ENCODE measurements around the gene EGLN2. TPM values are rescaled to one million over a fixed set of nuclear protein-coding genes. Genes with fewer than 3 reads are reported as not detected.

Gene EGLN2
- 110 and 111 TPM in 2 replicates for total RNA-seq

DNA sequence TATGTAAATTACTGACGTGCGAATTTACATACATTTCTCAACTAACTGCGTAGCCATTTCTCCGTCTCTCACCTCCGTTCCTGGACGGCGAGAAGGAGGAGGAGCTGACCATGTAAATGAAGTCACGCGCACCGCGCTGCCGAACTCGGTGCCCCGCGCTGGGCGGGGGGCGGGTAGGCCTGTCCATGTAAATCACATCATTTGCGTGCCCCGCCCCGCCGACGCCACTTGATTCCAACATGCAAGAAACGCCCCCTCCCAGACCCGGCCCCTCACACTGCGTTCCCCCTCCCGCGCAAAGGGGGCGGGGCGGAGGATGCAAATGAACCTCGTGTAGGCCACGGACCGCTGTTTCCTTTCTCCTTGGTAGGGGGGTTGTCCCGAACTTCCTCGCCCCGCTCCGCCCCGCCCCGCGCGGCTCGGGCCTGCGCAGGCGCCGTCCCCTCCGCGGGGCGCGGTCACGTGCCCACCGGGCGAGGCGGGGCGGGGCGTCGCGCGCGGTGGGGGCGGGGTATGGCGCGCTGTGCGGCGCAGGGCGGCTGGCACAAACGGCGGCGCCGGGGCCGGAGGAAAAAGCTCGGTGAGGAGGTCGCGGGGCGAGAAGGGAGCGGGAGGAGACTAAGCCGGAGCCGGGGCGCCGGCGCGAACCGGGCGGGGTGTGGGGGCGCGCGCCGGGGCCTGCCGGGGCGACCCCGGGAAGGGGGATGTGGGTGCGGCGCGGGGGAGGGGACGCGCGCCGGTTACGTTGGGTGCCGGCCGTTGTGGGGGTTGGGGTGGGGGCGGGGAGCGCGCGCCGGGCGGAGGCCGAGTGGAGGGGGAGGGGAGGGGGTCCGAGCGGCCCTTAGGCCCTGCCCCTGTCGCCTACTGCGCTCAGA lies at the start of gene EGLN2:
EGLN2 (plus strand) TSS at position 509 of the 875 bp plus-strand sequence. CDS start 1,382 bp downstream, outside the sequence.

DNA sequence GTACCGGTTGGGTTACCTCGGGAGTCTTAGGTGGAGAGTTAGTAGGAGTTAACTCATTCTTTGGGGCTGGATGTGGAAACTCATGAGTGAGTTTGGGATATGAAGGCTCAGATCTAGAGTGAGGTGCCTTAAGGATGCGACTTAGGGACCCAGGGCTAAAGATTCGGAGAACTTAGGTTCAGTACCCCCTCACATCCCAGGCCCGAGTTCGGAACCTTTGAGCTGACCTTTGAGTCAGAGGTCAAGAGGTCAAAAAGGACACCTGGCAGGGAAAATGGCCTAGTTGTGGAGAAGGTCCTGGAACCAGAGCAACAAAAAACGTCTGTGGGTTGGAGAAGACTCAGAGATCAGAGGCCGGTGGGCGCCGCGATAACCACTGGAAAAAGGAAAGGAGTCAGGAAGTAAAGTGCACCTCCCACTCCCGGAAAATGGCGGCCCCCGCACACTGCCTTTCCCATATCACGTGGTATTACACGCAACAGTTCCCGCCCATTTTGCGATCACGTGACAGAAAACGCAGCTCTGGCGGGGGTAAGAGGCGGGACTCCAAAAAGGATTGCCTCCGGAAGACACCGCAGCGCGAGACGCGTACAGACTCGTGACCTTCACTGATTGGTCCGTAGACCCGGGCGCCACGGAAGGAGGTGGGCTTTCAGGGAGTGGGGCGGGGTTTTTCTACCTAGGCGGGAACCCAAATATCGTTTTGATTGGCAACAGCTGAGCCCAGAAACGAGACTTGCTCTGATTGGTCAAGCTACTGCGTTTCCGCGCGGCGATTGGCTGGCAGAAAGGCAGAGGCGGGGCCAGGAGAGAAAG lies 48.7 kb upstream of the EGLN2 start, which contains the start of gene ACTMAP:
ACTMAP (minus strand) TSS at position 420 of the 816 bp plus-strand sequence. CDS start 674 bp downstream, outside the sequence.

DNA sequence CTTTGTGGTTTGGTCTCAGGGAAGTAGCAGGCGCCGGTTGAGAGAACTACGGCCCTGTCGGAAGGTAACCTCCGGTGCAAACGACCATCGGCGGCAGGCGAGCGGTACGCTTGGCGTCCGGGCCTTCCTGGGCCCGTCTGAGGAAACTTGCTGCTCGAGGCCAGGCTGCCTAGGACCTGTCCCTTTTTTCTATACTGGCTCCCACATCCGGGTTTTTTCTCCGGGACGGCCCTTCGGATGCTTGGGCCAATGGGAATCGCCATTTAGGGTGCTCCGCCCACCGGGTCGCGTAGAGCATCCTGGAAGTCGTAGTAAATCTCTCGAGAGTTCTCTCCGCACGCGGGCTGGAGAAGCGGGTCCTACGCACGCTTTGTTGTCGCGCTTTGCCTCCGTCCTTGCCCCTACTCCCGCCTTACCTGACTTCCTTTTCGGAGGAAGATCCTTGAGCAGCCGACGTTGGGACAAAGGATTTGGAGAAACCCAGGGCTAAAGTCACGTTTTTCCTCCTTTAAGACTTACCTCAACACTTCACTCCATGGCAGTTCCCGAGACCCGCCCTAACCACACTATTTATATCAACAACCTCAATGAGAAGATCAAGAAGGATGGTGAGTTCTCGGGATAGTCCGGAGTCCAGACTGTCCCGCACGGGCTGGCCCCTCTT lies 48.0 kb upstream of the EGLN2 start, which contains the start of gene SNRPA:
SNRPA (plus strand) TSS at position 330 of the 664 bp plus-strand sequence; CDS start at position 536, 206 bp downstream.

DNA sequence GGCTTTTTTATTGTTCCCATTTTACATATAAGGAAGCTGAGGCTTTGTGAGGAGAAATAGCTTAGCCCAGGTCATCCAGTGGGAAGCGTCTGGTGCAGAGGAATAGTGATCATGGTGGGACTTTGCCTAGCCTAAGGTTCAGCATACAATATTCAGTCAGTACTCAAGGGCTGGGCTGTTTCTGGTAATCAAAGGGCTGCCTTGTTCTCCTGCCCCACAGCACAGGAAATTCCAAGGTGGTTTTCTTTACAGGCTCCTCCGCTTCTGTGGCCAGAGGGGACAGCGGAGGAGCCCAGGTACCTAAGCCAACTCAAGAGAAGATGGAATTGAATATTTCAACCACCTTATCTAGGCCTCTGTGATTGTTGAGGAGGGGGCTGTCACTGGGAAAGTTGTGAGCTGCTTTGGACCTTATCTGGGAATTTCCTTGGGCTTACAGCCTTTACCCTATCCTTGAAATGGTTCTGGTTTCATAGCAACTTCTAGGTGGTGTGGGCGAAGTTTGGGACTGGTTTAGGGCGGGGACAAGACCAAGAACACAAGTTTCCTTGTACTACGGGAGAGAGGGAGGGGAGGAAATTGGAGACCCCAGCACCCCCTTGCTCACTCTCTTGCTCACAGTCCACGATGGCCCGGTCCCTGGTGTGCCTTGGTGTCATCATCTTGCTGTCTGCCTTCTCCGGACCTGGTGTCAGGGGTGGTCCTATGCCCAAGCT lies 23.9 kb upstream of the EGLN2 start, which contains the start of gene MIA:
MIA (plus strand) TSS at position 606 of the 716 bp plus-strand sequence; CDS start at position 628, 22 bp downstream.

DNA sequence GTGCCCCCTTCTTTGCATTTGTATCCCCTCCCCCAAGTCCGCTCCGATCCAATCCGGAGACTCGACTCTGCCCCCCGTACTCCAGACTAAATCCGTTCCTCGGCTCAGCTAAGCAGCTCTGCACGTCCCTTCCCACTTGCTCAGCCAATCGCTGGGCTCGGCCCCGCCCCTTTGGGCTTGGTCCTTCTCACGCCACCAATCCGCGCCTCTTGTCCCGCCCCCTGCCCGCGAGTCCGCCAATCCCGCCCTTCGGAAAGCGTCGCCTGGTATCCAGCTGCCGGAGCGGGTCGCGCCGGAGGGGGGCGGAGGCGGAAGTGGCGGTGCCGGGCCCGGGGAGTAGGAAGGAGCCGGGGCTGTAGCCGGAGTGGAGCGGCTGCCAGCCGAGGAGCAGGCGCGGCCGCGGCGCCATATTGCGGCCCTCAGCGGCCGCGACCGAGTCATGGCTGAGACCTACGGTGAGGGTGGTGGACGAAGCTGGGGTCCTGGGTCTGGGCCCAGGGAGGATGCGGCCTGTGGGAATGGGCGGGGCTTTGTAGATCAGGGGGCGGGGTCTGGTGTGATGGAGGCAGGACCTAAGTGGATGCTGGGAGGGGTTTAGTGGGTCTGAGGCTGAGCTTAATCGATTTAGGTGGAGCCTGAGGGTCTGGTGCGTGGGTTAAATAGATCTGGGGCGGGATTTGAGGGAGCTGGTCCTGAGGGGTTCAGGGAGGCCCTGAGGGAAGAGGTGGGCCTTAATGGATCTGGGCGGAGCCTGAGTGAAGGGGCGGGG lies 20.9 kb upstream of the EGLN2 start, which contains the start of gene RAB4B:
RAB4B (plus strand) TSS at position 311 of the 769 bp plus-strand sequence; CDS start at position 440, 129 bp downstream.

GRCh38 chr19:40850277-40850676 lies 51.3 kb downstream of the EGLN2 start, which contains the start of gene CYP2A6:
CYP2A6 (minus strand) TSS chr19:40850447; CDS start chr19:40850426, 21 bp downstream.

Other genes starting within 250 kb of the EGLN2 start
- gene SHKBP1, start 222.3 kb upstream of the EGLN2 start, total RNA-seq, result 89.6 and 112 TPM in 2 replicates
- 13.9 and 15.7 TPM in 2 replicates for gene LTBP4, start 197.8 kb upstream of the EGLN2 start, total RNA-seq
- gene NUMBL, start 108.5 kb upstream of the EGLN2 start, total RNA-seq, result 25.7 and 28.6 TPM in 2 replicates
- 8.0 and 23.5 TPM in 2 replicates for gene COQ8B, start 82.3 kb upstream of the EGLN2 start, total RNA-seq
- 17.2 and 19.3 TPM in 2 replicates for gene ITPKC, start 82.1 kb upstream of the EGLN2 start, total RNA-seq
- gene ACTMAP, start 48.7 kb upstream of the EGLN2 start, total RNA-seq, result 3.6 and 3.8 TPM in 2 replicates
- gene SNRPA, start 48.0 kb upstream of the EGLN2 start, total RNA-seq, result 97.3 and 109 TPM in 2 replicates
- gene MIA, start 23.7 kb upstream of the EGLN2 start, total RNA-seq, result not detected in 2 replicates
- gene RAB4B, start 20.9 kb upstream of the EGLN2 start, total RNA-seq, result 25.6 and 34.7 TPM in 2 replicates
- not detected in 2 replicates for gene CYP2A6, start 51.3 kb downstream of the EGLN2 start, total RNA-seq
- gene CYP2A7, start 83.0 kb downstream of the EGLN2 start, total RNA-seq, result not detected in 2 replicates
- gene CYP2B6, start 192.1 kb downstream of the EGLN2 start, total RNA-seq, result not detected in 2 replicates